Suprapubic skin (tissue), 4 donors: ENCODE measurements around the gene EIF1AD. TPM values are rescaled to one million over a fixed set of nuclear protein-coding genes. Genes with fewer than 3 reads are reported as not detected.

Experiments used
- DNase-seq, 2 donors: peaks; one replicate each; pipeline ENCODE4 v3.0.0-alpha.2; 2019; ENCODE audit warnings: low spot score in 2 of 2
- H3K27ac ChIP-seq: fragments of 200-600 bp; sonication (generic); one replicate; pipeline ENCODE4 v1.5.1; 2019
- H3K27me3 ChIP-seq: fragments of 200-600 bp; sonication (generic); one replicate; pipeline ENCODE4 v1.5.1; 2019
- H3K36me3 ChIP-seq: fragments of 200-600 bp; sonication (generic); one replicate; pipeline ENCODE4 v1.5.1; 2019
- H3K4me1 ChIP-seq: fragments of 200-600 bp; sonication (generic); one replicate; pipeline ENCODE4 v1.5.1; 2019
- H3K4me3 ChIP-seq: fragments of 200-600 bp; sonication (generic); one replicate; pipeline ENCODE4 v1.5.1; 2019; ENCODE audit warnings: mild to moderate bottlenecking
- H3K9me3 ChIP-seq: fragments of 200-600 bp; sonication (generic); one replicate; pipeline ENCODE4 v1.5.1; 2019
- CTCF ChIP-seq, 2 donors: fragments of 200-600 bp in 1 of 2; fragments of 450-650 bp in 1 of 2; sonication (generic) in 1 of 2; IDR thresholded peaks; one replicate each; pipeline ENCODE4 v1.5.1; 2016 to 2019; ENCODE audit warnings: antibody characterized with exemption in 2 of 2, mild to moderate bottlenecking in 1 of 2, moderate library complexity in 1 of 2
- EP300 ChIP-seq: sonication (generic); formaldehyde crosslinking; IDR thresholded peaks from one replicate; pipeline ENCODE4 v1.6.1; 2017; ENCODE audit warnings: antibody characterized with exemption
- POLR2A ChIP-seq, 2 donors: fragments of 450-650 bp; IDR thresholded peaks; one replicate each; pipeline ENCODE4 v1.6.1; 2017; ENCODE audit warnings: antibody characterized with exemption in 2 of 2, mild to moderate bottlenecking in 2 of 2, moderate library complexity in 2 of 2
- POLR2AphosphoS5 ChIP-seq, 3 donors: sonication (generic); formaldehyde crosslinking; IDR thresholded peaks; one replicate each; pipeline ENCODE4 v1.6.1; 2017; ENCODE audit warnings: antibody characterized with exemption in 3 of 3
- WGBS: methylation state at CpG from one replicate; pipeline ENCODE4 v1.1.5; 2018; 5-methylcytosine and 5-hydroxymethylcytosine counted together
- total RNA-seq, 4 donors: library from RNA; depleted of rRNA; stranded (reverse); fragments of >200 nt; gene quantifications; one replicate each; pipeline ENCODE4 v1.1.0, GENCODE V29; 2016

EIF1AD gene
- total RNA-seq, 4 donors from 2014 or later, result 51.8 to 61.6 (median 55.9) TPM

- peaks cover 21% of the 10 kb centered on the region for H3K27me3 ChIP-seq
Measured at GRCh38 chr11:66015454-66015881, 13.5 kb upstream of the EIF1AD start.

GRCh38 chr11:66014804-66015453, 13.0 kb upstream of the EIF1AD start:
- no peaks in the 10 kb centered on the region for H3K9me3 ChIP-seq
- peaks cover 21% of the 10 kb centered on the region for H3K27me3 ChIP-seq
- TF ChIP-seq POLR2A (IDR thresholded peaks at IDR 0.05) (no peak), CTCF (IDR thresholded peaks at IDR 0.05) (no peak), POLR2AphosphoS5 (IDR thresholded peaks at IDR 0.05) (no peak), EP300 (no peak)
- H3K27ac ChIP-seq, result no peak overlapping the region
- DNase-seq, result no peak
- H3K36me3 ChIP-seq, result no peaks in the 10 kb centered on the region
- 89% methylated on average over 3 of the region's 6 CpGs for WGBS
- peaks cover 18% of the 10 kb centered on the region for H3K4me1 ChIP-seq
- H3K4me3 ChIP-seq, result no peak overlapping the region

More at GRCh38 chr11:66015454-66015881, 13.5 kb upstream of the EIF1AD start:
- no peak overlapping the region for H3K27ac ChIP-seq
- DNase-seq, result no peak
- H3K4me3 ChIP-seq, result no peak overlapping the region
- H3K4me1 ChIP-seq, result peaks cover 18% of the 10 kb centered on the region
- no peaks in the 10 kb centered on the region for H3K9me3 ChIP-seq
- TF ChIP-seq EP300 (no peak), POLR2AphosphoS5 (IDR thresholded peaks at IDR 0.05) (no peak), POLR2A (IDR thresholded peaks at IDR 0.05) (no peak), CTCF (IDR thresholded peaks at IDR 0.05) (no peak)
- 56% methylated on average over 6 of the region's 7 CpGs for WGBS
- no peaks in the 10 kb centered on the region for H3K36me3 ChIP-seq

GRCh38 chr11:66013762-66014100, 11.8 kb upstream of the EIF1AD start:
- Histone ChIP-seq H3K27me3 (peaks cover 21% of the 10 kb centered on the region), H3K9me3 (no peaks in the 10 kb centered on the region), H3K4me3 (no peak overlapping the region), H3K36me3 (no peaks in the 10 kb centered on the region), H3K4me1 (peaks cover 21% of the 10 kb centered on the region), H3K27ac (no peak overlapping the region)
- no peak for TF ChIP-seq POLR2AphosphoS5 (IDR thresholded peaks at IDR 0.05)
- no peak for TF ChIP-seq POLR2A (IDR thresholded peaks at IDR 0.05)
- no peak for TF ChIP-seq CTCF (IDR thresholded peaks at IDR 0.05)
- no peak for TF ChIP-seq EP300
- 77% methylated on average over 6 of the region's 7 CpGs for WGBS
- no peak for DNase-seq

- Histone ChIP-seq H3K4me3 (no peak overlapping the region), H3K36me3 (no peaks in the 10 kb centered on the region), H3K27me3 (peaks cover 21% of the 10 kb centered on the region), H3K9me3 (no peaks in the 10 kb centered on the region), H3K4me1 (peaks cover 27% of the 10 kb centered on the region), H3K27ac (no peak overlapping the region)
- WGBS, result 23% methylated on average over 3 of the region's 12 CpGs
- DNase-seq, result no peak
- TF ChIP-seq POLR2A (IDR thresholded peaks at IDR 0.05), result no peak
- no peak for TF ChIP-seq POLR2AphosphoS5 (IDR thresholded peaks at IDR 0.05)
- TF ChIP-seq CTCF (IDR thresholded peaks at IDR 0.05), result no peak
- no peak for TF ChIP-seq EP300
Measured at GRCh38 chr11:66012946-66013761, 11.2 kb upstream of the EIF1AD start.

GRCh38 chr11:66012371-66012945, 10.5 kb upstream of the EIF1AD start:
- Histone ChIP-seq H3K4me1 (peaks cover 32% of the 10 kb centered on the region), H3K4me3 (peak overlapping the region; percentile 27), H3K36me3 (no peaks in the 10 kb centered on the region), H3K27me3 (peaks cover 21% of the 10 kb centered on the region), H3K27ac (no peak overlapping the region), H3K9me3 (no peaks in the 10 kb centered on the region)
- TF ChIP-seq CTCF (IDR thresholded peaks at IDR 0.05), result no peak
- no peak for TF ChIP-seq POLR2A (IDR thresholded peaks at IDR 0.05)
- TF ChIP-seq EP300, result no peak
- no peak for TF ChIP-seq POLR2AphosphoS5 (IDR thresholded peaks at IDR 0.05)
- 89% methylated on average over 5 of the region's 12 CpGs for WGBS
- DNase-seq, result no peak
